Small intestine (tissue), 7 donors: ENCODE results near the gene CPED1. TPM values are rescaled to one million over a fixed set of nuclear protein-coding genes. Genes with fewer than 3 reads are reported as not detected.
"Not testable (repeated sequence)": the region's sequence is repeated elsewhere in the genome, so short reads cannot be mapped to it uniquely, and the experiment has no call there.

Experiments
- DNase-seq, 2 donors: peaks; one replicate each; pipeline versions ENCODE4 v3.0.0 to v3.0.0-alpha.2; 2013
- FAIRE-seq: peaks from 2 replicates; lab custom pipeline; 2012; peaks lifted over from hg19 to GRCh38; lab: Jason Lieb, UNC
- H3K27ac ChIP-seq, 3 donors: one replicate each; pipeline ENCODE4 v1.5.1; 2013; ENCODE audit warnings: low read length in 2 of 3, mild to moderate bottlenecking in 2 of 3, control low read depth in 1 of 3, inconsistent platforms in 1 of 3, low read depth in 1 of 3, moderate library complexity in 1 of 3
- H3K27me3 ChIP-seq, 3 donors: one replicate each; pipeline ENCODE4 v1.6.1; 2013; ENCODE audit warnings: low read length in 3 of 3, inconsistent platforms in 1 of 3; ENCODE audit not compliant: control insufficient read depth in 3 of 3, insufficient read depth in 3 of 3
- H3K36me3 ChIP-seq, 3 donors: one replicate each; pipeline ENCODE4 v1.6.1; 2013; ENCODE audit warnings: low read length in 3 of 3, inconsistent platforms in 1 of 3, low read depth in 1 of 3, mild to moderate bottlenecking in 1 of 3, moderate library complexity in 1 of 3; ENCODE audit not compliant: control insufficient read depth in 3 of 3, insufficient read depth in 2 of 3
- H3K4me1 ChIP-seq, 3 donors: one replicate each; pipeline ENCODE4 v1.6.1; 2013; ENCODE audit warnings: low read length in 2 of 3, inconsistent platforms in 1 of 3, low read depth in 1 of 3, mild to moderate bottlenecking in 1 of 3, moderate library complexity in 1 of 3; ENCODE audit not compliant: control insufficient read depth in 3 of 3, insufficient read depth in 2 of 3
- H3K4me3 ChIP-seq, 3 donors: one replicate each; pipeline ENCODE4 v1.5.1; 2013; ENCODE audit warnings: low read length in 3 of 3, control low read depth in 1 of 3, inconsistent platforms in 1 of 3, low read depth in 1 of 3, mild to moderate bottlenecking in 1 of 3, moderate library complexity in 1 of 3
- H3K9me3 ChIP-seq, 2 donors: one replicate each; pipeline ENCODE4 v1.6.1; 2013; ENCODE audit warnings: low read depth in 1 of 2, low read length in 1 of 2; ENCODE audit not compliant: control insufficient read depth in 2 of 2, insufficient read depth in 1 of 2
- WGBS, 3 donors: extraction: QIAGEN DNeasy Blood & Tissue Kit; methylation state at CpG; one replicate each; pipeline ENCODE4 v1.1.7; 2013; 5-methylcytosine and 5-hydroxymethylcytosine counted together
- polyA plus RNA-seq, 4 donors: library from polyadenylated mRNA; stranded (reverse) in 3 of 4; unstranded in 1 of 4; fragments of 200-250 nt in 3 of 4; fragments of 120-200 nt in 1 of 4; gene quantifications; one replicate each; pipeline versions ENCODE4 v1.2.1 to v1.2.3, GENCODE V29; 2013
- donor health status: healthy with polysubstance abuse.
- donor health status: control.
- donor health status: control.
- donor health status: Bipolar disorder and iron deficiency.
- donor health status: healthy.

The CPED1 gene
- polyA plus RNA-seq, 4 donors, result 0.22 to 8.7 (median 1.9) TPM

- Histone ChIP-seq H3K4me3 (no peak overlapping the region), H3K9me3 (no peaks in the 10 kb centered on the region), H3K4me1 (no peaks in the 10 kb centered on the region), H3K27me3 (no peaks in the 10 kb centered on the region), H3K36me3 (no peaks in the 10 kb centered on the region), H3K27ac (no peak overlapping the region)
- 52 to 61% (median 53%) methylated on average over 7 of the region's 7 CpGs for WGBS, 3 donors
- no peak for DNase-seq
- no peak for FAIRE-seq
These were observed 44.3 kb downstream of the CPED1 start for GRCh38 chr7:121032645-121033460.

- no peaks in the 10 kb centered on the region for H3K36me3 ChIP-seq
- H3K4me3 ChIP-seq, result no peak overlapping the region
- no peaks in the 10 kb centered on the region for H3K4me1 ChIP-seq
- no peaks in the 10 kb centered on the region for H3K9me3 ChIP-seq
- H3K27me3 ChIP-seq, result no peaks in the 10 kb centered on the region
- no peak for FAIRE-seq
- no peak overlapping the region for H3K27ac ChIP-seq
- no peak for DNase-seq
These were observed 46.4 kb downstream of the CPED1 start for GRCh38 chr7:121034929-121035328.

DNA sequence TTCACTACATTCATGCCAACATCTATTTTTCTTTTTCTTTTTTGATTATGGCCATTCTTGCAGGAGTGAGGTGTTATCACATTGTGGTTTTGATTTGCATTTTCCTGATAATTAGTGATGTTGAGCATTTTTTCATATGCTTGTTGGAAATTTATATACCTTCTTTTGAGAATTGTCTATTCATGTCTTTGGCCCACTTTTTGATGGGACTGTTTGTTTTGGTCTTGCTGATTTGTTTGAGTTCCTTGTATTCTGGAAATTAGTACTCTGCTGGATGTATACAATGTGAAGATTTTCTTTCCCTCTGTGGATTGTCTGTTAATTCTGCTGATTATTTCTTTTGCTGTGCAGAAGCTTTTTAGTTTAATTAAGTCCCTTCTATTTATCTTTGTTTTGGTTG, 48.3 kb downstream of the CPED1 start:
- H3K4me1 ChIP-seq, H3K36me3 ChIP-seq: not testable (repeated sequence)

GRCh38 chr7:121037329-121037728, 48.8 kb downstream of the CPED1 start:
- 71 to 80% (median 74%) methylated on average over 2 of the region's 2 CpGs for WGBS, 3 donors
- H3K27me3 ChIP-seq, H3K4me1 ChIP-seq, H3K9me3 ChIP-seq, FAIRE-seq, DNase-seq, H3K4me3 ChIP-seq, H3K36me3 ChIP-seq, H3K27ac ChIP-seq: not testable (repeated sequence)

More for the DNA sequence above, 48.3 kb downstream of the CPED1 start:
- not testable (repeated sequence) for FAIRE-seq, DNase-seq, H3K27me3 ChIP-seq, H3K4me3 ChIP-seq, H3K9me3 ChIP-seq, H3K27ac ChIP-seq

GRCh38 chr7:121037957-121038716, 49.6 kb downstream of the CPED1 start:
- Histone ChIP-seq H3K27ac (no peak overlapping the region), H3K36me3 (no peaks in the 10 kb centered on the region), H3K9me3 (no peaks in the 10 kb centered on the region), H3K4me1 (no peaks in the 10 kb centered on the region), H3K4me3 (no peak overlapping the region), H3K27me3 (no peaks in the 10 kb centered on the region)
- WGBS, 3 donors, result 77 to 81% (median 77%) methylated on average over 4 of the region's 4 CpGs
- no peak for FAIRE-seq
- no peak for DNase-seq

DNA sequence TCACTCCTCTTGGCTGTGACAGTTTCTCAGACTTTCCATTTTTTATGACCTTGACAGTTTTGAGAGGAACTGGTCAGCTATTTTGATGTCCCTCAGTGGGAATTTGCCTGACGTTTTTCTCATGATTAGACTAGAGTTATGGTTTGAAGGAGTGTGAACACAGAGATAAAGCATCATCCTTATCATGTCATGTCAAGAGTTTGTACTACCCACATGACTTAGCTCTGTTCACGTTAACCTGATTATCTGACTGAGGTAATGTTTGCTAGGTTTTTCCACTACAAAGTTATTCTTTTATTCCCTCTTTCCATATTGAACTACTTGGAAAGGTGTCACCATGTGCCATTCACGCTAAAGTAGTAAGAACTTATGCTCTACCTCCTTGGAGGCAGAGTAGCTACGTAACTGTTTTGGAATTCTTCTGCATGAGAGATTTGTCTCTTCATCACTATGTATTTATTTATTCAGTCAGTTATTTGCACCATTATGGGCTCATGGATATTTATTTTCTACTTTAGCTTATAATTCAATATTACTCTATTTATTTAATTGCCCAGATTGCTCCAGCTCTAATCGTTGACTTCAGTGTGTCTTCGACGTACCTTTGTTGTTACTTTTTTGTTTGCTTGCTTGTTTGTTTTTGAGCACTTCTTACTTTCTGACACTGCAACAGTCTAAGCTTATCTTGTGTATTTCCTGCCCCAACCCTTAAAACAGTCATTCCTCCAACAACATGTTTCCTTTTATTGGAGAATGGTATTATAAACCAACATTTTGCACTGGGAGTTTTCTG, 50.4 kb downstream of the CPED1 start:
- WGBS, 3 donors, result 65 to 69% (median 68%) methylated on average over 7 of the region's 7 CpGs
- Histone ChIP-seq H3K27ac (no peak overlapping the region), H3K4me3 (no peak overlapping the region), H3K9me3 (no peaks in the 10 kb centered on the region), H3K27me3 (no peaks in the 10 kb centered on the region), H3K4me1 (no peaks in the 10 kb centered on the region), H3K36me3 (no peaks in the 10 kb centered on the region)
- FAIRE-seq, result no peak
- no peak for DNase-seq

GRCh38 chr7:121039510-121039822, 51.0 kb downstream of the CPED1 start:
- DNase-seq, result no peak
- H3K9me3 ChIP-seq, result no peaks in the 10 kb centered on the region
- no peaks in the 10 kb centered on the region for H3K4me1 ChIP-seq

DNA sequence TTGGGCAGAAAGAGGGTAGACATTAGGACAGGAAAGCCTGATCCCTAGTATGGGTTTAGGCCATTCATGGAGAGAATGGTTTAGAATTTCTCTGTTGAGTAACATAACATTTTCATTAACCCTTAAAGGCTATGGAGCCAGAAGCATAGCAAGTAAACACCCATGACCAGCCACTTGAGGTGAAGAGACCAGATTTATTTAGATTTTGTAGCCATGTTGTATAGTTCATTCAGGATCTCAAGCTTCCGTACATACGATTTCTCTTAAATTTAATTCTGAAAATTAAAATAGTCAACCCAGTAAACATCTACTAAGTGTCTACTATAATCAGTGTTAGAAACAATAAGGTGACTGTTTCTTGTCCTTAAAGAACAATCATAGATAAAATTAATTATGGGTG, 51.5 kb downstream of the CPED1 start:
- WGBS, 3 donors, result 94 to 98% (median 95%) methylated on average over 2 of the region's 2 CpGs
- no peak for FAIRE-seq
- H3K36me3 ChIP-seq, result no peaks in the 10 kb centered on the region
- H3K9me3 ChIP-seq, result no peaks in the 10 kb centered on the region
- H3K27ac ChIP-seq, result no peak overlapping the region
- no peaks in the 10 kb centered on the region for H3K27me3 ChIP-seq
- no peak for DNase-seq
- no peak overlapping the region for H3K4me3 ChIP-seq
- no peaks in the 10 kb centered on the region for H3K4me1 ChIP-seq

More at GRCh38 chr7:121039510-121039822, 51.0 kb downstream of the CPED1 start:
- Histone ChIP-seq H3K36me3 (no peaks in the 10 kb centered on the region), H3K27me3 (no peaks in the 10 kb centered on the region), H3K27ac (no peak overlapping the region), H3K4me3 (no peak overlapping the region)
- FAIRE-seq, result no peak
- WGBS, 3 donors, result 74 to 83% (median 76%) methylated on average over 2 of the region's 2 CpGs
